ENCODE results near the gene EPHA4. TPM values are rescaled to one million over a fixed set of nuclear protein-coding genes. Genes with fewer than 3 reads are reported as not detected.

The EPHA4 gene
- total RNA-seq, 1 experiment from 2014 or later: 59.9 TPM

GRCh38 chr2:221372159-221372884 lies 199.8 kb downstream of the EPHA4 start:
- DNase-seq (ENCODE audit: extremely low read depth, low read depth): no peak

- no peak for DNase-seq (ENCODE audit: extremely low read depth, low read depth)
Observed at GRCh38 chr2:221371347-221371746, 200.8 kb downstream of the EPHA4 start.

- DNase-seq (ENCODE audit: extremely low read depth, low read depth): no peak
Observed at GRCh38 chr2:221370857-221371211, 201.3 kb downstream of the EPHA4 start.

GRCh38 chr2:221370076-221370856 lies 201.8 kb downstream of the EPHA4 start:
- DNase-seq (ENCODE audit: extremely low read depth, low read depth): no peak

Measured in NCI-H460 (cell line).